HG03108 (cell line): ENCODE measurements around the gene ENPP7.

Experiments used
- ATAC-seq: cut with Tn5 transposase; IDR thresholded peaks from one replicate; pipeline ENCODE4 v1.9.1; 2021; ENCODE audit warnings: moderate library complexity; ENCODE audit not compliant: unreplicated experiment

The ENPP7 gene

DNA sequence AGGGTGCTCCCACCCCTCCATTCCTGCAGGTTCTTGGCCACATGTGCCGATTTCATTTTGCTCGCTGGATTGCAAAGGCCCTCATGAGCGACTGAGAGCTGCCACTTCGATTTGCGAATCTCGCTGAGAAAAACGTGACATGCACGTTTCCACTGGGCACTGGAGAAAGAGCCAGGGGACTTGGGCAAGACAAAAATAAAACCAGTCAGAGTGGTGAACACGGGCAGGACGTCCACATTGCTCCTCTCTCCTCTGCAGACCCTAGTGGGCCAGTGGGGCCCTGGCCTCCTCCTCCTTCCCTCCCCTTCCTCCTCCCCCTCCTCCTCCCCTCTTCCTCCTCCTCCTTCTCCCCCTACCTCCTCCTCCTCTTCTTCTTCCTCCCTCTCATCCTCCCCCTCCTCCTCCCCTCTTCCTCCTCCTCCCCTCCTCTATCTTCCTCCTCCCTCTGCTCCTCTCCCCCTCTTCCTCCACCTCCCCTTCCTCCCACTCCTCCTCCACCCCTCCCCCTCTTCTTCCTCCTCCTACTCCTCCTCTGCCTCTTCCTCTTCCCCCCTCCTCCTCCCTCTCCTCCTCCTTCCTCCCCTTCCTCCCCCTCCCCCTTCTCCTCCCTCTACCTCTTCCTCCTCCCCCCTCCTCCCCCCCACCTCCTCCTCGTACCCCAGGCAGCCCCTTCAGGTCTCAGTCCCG lies 28.1 kb upstream of the ENPP7 start:
- ATAC-seq: no peak

DNA sequence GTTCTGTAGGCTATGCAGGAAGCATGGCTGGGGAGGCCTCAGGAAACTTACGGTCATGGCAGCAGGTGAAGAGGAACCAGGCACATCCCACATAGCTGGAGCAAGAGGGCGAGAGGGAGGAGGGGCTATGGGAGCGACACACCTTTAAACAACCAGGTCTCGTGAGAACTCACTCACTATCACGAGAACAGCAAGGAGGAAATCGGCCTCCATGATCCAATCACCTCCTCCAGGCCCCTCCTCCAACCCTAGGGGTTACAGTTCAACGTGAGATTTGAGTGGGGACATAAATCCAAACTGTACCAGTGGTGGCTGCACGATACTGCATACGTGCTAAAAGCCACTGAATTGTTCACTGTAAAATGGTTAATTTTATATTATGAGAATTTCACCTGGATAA lies 26.1 kb upstream of the ENPP7 start:
- no peak for ATAC-seq

DNA sequence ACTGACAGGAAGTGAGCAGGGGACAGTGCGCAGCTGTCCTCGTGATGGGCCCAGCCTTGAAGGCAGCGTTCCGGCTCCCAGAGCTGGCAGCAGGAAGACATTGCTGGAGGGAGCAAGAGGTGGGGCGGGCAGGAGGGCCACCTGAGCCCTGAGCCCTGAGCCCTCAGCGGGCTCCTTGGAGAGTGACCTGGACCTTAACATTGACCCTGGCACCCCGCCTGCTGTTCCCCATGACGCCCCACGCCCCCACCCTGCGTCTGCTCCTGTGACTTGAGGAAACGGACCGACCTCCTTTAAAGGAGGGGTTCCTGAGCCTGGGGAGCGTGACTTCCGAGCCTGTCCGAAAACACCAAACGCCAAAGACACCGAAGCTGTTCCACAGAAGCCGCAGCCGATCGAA lies 25.1 kb upstream of the ENPP7 start:
- ATAC-seq: no peak

DNA sequence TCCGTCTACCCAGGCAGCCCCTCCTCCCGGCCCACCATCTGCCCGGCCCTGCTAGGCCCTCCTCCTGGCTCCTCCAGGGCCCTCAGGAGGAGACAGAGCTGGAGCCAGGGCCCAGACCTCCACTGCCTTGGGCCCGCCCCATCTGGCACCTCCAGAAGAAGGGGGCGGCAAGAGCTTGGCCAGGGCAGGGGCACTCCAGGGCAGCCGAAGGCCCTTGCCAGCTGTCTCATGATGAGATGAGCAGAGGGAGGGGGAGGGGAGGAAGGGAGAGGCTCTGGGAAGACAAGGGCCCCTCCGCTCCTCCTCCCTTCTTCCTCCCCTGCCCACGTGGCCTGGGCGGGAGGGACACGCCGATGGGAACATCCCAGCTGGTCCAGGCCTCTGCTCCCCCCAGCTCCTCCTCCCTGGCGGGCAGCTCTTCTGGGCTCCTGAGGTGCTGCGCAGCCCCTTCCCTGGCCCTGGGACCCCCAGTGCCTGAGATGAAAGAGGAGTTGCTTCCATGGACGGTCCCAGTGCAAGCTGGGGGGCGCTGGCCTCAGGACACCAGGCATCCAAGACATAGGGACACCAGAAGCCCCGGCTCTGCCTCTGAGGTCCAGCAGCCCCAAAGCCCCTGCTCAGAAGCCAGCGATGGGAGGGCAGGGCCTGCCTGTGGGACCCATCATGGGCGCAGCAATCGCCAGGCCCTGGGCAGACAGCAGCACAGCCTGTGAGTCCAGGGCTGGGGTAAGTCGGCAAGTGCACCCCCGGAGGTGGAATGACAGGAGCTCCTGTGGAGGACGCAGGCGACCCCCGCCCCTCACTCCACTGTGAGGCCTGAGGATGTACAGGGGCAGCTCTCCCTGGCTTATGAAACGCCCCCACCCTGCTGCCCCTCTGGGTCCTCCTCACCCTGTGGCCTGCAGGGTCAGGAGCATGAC lies 23.6 kb upstream of the ENPP7 start:
- ATAC-seq: no peak

DNA sequence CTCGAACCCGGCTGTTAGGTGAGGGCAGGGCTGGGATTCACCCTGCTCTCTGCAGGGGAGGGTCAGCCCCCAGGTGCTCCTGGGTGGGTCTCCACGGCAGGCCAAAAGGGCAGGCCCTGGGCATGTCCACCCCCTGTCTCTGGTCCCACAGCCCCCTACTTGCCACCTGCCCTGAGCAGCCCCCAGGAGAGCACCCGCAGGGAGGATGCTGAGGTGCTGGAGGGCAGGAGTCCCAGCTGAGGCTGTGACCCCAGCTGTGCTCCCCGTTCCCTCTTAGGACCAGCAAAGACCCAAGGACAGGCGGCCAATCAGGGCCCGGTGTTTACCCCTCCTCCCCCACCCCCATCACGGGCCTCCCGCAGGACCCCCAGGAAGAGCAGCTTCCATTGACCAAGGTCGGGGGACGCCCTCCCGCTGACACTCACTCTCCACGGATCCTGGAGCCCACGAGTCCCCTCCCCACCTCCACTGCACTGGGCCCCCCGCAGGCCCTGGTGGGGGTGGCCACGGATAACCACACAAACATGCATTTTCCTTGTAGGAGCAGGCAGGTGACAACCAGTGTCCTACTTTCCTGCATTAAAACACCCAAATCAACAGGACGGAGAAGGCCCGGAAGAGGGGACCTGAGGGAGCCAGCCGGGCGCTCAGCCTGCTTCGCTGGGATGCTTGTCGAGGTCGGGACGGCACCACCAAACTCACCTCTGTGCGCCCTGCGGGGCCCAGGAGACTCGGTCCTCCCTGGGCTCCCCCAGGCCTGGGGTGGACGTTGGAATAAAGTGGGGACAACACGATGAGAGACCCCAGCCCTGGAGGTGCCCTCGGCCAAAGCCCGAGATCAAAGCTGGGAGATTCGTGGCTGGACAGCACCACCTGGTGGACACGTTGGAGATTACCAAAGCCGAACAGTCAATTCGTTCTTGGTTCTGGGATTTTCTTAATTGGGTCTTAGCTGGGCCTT lies 22.5 kb upstream of the ENPP7 start:
- ATAC-seq: no peak

DNA sequence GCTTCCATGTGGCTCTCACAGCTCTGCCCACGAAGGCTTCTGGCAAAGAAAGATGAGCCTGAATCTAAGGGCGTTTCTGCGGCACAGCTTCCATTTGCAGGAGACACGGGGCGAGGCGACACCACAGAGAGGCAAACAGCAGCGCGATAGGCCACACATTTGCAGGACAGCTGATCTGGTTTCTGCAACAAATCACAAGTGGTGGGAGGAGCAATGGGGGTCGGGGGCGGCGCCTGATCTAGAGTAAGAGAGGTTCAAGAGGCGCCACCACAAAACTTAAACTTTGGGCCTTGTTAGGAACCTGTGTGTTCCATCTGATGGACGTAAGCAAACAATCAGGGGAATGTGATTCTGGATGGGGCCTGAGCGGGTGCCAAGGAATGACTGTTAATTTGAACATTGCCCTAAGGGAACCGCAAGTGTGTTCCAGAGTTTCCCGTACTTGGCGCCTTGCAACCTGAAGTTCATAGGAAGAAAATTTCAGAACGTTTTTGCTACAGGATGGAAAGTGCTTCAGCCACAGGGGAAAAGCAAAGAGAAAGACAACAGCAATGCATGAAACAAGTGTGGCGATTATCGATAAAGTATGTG lies 18.9 kb upstream of the ENPP7 start:
- ATAC-seq: no peak

DNA sequence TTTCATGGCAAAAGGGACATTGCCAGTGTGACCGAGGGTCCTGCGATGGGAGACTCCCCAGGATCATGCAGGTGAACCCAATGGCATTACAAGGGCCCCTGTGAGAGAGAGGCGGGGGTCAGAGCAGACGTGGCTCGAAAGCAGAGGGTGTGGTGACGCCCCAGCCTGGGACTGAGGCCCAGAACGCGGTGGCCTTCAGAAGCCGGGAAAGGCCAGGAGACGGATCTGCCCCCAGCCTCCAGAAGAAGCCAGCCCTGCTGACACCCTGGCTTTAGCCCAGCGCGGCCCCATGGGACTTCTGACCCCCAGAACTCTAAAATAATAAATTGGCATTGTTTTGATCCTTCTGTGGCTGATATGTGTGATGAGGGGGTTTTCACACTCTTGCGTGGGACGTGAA lies 17.4 kb upstream of the ENPP7 start:
- no peak for ATAC-seq

DNA sequence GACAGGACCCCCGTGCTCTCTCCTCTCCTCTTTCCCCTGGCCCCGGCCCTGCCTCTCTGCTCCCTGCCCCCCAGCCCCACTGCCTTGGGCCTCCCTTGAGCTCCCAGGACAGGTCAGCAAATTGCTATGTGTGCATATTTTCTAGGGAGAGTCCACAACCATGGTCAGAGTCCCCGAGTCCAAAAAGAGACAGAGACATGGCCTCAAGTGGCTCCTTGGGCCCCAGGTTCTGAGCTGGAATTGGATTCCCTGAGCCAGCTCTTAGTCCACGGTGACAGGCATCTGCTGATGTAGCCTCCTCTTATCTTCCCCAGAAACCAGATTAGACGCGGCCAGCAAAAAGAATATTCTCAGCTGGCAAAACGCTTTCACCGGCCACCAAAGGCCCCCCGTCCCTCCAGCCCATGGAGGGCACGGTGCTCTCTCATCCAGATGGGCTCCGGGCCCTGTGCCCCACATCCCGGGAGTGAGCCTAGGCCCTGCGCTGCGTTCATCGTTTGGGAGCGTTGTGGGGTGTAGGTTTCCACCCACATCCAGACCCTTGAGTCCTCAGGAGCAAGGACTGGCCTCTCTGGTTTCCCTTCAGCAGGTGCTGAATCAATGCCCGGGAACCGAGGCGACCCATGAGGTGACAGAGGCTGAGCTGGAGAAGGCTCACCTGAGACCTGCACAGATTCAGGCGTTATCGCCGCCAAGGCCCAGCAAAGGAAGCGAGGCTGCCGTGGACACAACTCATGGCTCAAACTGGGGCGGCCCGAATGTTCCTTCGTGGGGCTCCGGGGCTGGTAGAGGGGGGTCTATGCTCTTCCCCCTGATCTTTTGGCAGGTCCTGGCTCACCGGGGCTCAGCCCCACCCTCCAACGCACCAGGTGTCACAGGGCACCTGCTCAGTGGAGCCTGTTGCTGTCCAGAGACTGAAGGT lies 16.3 kb upstream of the ENPP7 start:
- no peak for ATAC-seq

DNA sequence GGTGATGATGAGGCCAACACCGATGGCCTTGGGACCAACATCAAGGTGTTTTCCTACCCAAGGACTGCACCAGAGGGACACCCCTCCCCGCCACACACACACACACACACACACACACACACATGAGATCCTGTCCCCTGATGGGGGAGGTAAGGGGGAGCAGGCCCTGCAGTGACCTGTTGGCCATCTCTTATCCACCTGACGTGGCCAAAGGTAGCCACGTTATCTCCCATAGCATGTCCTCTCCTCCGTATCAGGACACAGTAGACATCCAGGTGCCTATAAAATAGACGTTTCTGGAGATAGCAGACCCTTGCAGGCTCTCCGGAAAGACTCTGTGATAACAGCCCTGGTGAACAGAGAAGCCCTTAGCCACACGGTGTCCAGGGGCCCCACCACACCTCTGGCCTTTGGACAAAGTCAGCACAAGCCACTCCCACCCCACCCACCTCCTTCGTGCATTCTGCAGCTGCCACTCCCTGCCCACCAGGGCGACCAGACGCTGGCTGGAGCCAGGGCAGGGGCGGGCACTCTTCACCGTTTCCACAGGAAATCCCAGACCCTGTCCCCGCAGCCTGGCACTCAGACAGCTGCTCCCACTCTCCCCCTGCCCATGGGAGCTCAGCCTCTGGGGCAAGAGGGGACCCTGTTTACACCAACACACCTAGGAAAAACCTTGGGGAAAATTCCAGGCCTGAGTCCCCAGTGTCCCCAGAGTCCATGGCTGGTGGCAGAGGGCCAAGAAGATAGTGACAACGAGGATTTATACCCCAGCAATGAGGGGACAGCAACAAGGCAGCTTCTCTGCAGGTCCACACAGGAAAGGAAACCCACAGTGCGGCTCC lies 15.4 kb upstream of the ENPP7 start:
- ATAC-seq: no peak

DNA sequence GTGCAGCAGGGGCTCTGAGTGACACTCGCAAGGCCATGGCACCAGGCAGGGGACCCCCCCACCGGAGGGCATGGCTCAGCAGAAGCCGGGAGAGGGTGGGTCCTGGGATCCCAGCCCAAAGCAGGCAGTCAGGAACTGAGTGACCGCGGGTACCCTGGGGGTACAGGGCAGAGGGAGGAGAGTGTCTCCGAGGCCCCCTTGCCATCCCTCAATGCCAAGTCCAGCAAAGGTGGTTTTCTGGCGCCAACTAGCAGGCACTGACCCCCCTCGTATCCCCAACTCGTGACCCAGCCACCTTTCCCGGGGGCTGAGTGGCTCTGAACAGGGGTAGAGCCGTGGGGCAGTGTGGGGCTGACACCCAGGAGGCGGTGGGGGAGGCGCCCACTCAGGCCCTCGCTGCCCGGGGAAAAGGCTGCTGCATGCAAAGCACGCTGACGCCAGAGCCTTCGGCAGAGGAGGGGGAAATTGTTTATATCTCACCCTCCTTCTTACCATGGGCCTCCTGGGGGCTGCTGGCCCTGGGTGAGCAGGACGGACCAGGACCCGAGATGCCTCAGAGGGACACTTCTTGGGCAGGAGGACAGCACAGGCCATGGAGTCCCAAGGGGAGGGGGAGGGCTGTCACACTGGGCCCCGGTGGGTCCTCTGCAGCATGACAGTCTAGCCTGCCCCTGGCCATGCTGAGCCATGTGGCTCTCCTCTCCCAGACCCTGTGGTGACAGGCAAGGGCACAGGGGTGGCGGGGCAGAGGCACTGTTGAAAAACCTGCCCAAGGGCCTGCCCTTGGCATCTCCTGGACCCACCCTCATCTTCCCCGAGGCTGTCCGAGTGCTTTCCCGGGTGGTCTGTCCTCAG lies 14.6 kb upstream of the ENPP7 start:
- no peak for ATAC-seq

DNA sequence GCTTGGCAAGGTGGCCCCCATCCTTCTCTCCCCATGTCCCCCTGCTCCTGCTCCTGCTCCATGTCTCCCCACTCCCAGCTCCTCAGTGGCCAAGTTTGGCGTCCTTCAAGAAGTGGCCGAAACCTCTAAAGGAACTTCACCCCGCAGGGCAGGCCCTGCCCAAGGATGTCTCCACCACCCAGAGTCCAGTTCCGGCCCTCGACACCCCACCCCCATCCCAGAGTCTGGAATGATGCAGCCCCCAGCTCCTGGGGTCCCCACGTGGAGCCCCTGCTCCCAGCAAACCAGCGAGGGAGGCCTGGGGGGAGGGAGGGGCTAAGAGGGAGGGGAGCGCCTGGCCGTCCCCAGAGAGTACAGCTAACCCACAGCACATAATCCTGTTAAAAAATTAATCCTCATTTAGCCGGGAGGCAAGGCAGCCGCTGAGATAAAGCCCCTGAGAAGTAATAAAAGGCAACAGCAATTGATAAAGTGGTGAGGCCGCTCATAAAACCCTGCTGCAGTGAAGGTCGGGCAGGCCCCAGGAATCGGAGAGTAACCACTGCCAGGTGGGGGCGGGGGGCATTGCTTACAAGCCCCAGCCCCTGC lies 9.9 kb upstream of the ENPP7 start:
- no peak for ATAC-seq

DNA sequence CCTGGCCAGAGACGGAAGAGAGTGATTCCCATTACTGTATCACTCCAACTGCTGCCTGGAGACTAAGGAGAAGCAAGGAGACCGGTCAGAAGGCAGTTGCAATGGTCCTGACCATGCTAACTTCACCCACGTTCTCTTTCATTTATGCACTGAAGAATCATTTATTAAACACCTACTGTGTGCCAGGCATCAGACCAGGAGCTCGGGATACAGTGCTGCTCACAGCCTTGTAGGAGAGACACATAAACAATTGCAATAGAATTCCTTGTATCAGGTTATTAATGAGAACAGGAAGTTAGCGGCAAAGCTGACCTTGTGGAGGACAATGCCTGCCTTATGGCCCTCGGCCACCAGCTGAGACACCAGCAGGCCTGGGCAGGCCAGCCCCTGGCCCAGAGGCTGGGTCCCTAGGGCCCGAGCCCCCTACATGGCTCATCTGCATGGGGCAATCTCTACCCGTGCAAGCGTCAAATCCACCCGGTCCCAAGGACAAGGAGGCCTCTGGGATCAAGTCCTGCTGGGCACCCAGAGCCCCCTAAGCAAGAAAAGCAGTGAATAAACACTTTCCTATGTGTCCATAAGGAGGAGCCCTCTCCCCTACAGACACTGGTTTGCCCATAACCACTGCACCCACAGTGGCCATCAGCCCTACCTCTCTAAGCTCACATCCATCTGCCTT lies 8.6 kb upstream of the ENPP7 start:
- no peak for ATAC-seq

DNA sequence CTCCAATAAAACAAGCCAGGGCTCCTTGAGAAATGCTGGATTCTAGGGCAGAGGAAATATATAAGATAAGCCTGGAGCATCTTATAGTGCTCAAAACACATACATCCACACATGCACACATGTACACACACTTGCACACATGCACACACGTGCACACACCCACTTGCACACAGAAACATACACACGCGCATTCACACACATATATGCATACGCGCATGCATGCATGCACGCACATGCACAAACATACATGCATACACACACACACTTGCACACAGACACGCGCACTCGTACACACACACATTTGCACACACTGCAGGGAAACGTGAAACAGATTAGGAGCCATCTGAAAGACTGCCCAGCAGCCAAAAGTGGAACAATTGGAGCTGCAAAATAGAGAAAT lies 8.0 kb upstream of the ENPP7 start:
- ATAC-seq: no peak

DNA sequence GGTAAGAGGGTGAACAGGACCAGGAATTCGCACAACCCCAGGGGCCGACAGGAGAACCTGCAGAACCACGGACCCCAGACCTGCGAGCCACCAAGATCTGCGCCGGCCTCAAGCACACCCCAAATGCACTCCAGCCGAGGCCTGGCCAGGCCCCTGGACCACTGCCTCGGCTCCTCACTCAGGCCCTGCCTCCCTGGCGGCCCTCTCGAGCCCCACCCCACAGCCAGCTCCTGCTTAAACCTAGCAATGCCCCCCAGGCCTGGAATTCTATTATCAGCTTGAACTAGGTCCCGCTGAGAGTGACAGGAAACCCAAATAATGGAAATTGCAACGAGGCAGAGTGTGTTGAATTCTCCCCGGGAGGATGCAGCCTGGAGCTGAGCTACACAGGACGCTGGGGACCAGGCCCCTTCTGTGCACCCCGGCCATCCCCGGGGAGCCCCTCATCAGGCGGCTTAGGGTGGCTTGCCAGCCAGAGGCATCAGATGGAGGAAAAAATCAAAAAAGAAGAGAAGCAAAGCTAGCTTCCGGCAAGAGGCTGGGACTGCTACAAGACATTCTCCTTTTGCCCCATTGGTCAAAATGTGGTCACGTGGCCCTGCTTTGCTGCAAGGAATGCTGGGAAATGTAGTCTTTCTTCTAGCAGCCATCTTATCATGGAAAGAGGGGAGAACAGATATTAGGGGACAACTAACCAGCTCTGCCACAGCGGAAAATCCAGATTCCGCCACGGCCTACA lies 2.4 kb upstream of the ENPP7 start:
- no peak for ATAC-seq

DNA sequence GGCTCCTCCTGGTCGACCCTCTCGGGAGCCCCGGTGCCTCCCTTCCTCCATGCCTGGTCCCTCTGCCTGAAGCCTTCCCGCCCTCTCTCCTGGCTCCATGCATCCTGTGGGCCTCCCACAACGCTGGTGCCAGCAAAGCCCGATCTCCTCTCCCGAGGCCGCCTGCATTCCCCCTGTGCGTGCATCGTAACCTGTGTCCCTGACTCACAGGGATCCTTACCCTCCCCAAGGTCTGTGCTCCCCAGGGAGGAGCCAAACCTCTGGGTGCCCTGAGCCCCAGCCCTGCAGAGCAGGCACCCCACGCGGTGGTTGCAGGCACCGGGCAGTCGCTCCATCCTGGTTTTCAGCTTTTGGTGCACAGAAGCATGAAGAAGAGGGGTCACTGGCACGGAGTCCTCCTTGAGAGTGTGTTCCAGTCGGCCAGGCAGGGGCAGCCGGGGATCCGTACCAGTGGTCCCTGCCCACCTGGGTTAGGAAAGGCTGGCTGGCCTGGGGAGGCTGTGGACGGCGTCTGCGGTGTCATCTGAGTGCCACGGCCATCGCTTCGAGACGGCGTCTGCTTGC lies 1.8 kb upstream of the ENPP7 start:
- ATAC-seq: no peak

DNA sequence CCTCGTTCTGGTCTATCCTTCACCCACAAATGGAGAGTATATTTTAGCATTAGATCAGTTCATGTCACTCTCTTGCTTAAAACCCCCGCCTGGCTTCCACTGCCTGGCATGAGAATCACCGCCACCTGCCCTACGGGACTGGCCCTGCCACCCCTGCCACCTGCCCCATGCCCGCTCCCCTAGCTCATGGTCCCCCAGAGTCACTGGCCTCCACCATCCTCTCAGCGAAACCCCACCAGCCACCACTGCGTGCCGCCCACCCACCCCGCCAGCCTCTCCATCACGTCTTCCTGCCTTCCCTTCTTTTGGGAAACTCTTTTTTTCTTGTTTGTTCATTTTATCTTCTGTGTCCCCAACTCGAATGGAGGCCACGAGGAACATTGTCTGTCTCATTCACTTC lies 982 bp upstream of the ENPP7 start:
- ATAC-seq: no peak
